Kidney glomerular epithelial cell (primary cell): ENCODE results near the gene BRAT1.
"Not testable (repeated sequence)": the region's sequence is repeated elsewhere in the genome, so short reads cannot be mapped to it uniquely, and the experiment has no call there.

Experiments used
- DNase-seq: peaks from one replicate; lab custom pipeline; 2025; lab: John Stamatoyannopoulos, UW

Gene BRAT1

DNA sequence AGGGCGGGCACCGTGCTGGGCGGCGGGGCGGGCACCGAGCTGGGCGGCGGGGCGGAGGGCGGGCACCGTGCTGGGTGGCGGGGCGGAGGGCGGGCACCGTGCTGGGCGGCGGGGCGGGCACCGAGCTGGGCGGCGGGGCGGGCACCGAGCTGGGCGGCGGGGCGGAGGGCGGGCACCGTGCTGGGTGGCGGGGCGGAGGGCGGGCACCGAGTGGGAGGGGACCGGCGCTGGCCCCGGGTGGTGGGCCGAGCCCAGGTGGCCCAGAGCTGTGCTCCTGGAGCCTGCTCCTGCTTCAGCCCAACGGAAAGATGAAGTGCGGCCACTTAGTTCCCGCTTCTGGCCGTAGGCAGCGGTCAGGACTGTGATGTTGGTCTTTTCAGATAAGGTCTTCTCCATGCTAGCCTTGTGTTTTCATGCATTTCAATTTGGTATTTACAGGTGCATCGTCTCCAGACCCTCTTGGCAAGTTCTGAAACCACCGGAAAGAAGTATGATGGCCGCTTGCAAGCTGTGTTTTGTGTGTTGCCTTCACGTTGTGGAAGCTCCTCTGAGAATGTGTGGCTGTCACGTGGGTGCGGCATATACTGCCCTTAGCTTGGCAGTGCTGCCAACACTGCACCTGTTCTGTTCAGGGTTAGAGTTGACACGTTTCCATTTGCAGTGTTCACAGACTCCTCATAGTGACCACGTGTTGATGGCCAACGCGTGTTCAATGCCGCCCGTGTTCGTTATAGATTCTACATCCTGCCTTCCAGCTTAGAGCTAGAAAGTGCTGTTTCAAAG is 28.7 kb upstream of the BRAT1 start:
- DNase-seq: no peak

- no peak for DNase-seq
These were observed 26.8 kb upstream of the BRAT1 start for GRCh38 chr7:2582006-2582735.

DNA sequence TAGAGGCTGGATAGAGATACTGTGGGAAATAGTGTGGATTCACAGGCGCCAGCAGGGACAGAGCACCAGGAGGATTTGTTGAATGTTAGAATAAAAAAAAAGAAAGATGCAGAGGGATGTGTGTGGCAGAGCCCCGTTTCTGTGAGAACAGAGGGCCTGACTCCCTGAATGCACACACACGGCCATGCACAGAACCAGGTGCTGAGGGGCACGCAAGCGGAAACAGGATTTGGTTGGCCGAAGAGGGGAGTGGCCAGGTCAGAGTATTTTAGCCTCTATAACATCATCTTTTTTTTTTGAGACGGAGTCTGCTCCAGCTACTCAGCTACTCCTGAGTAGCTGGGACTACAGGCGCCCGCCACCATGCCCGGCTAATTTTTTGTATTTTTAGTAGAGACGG is 25.3 kb upstream of the BRAT1 start:
- DNase-seq: no peak

- no peak for DNase-seq
These were observed 22.8 kb upstream of the BRAT1 start for GRCh38 chr7:2577914-2578680.

DNA sequence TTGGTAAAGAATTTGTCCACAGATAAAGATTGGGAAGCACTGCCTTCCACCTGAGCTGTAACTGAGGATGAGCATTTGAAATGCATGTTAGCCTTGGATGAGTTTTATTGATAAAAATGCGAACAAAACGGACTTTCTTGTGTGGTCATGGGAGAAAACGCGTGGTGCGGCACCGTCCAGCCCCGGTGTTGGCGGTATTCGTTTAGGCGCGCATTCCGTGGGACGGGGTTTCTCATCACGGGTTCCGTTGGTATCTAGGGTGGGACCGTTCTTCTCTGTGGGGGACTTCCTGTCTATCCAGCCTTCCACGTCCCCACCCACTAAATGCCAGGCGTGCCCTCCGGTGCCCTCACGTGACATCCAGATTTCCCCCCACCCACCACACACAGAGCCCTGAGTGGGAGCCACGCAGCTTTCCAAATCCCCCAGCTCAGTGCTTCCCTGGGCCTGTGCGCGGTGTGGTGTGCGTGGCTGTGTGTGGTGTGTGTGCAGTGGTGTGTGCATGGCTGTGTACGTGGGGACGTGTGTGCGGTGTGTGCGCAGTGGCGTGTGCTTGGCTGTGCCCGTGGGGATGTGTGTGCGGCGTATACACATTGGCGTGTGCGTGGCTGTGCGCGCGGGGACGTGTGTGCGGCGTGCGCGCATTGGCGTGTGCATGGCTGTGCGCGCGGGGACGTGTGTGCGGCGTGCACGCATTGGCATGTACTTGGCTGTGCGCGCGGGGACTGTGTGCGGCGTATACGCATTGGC is 21.6 kb upstream of the BRAT1 start:
- DNase-seq: no peak

- DNase-seq: no peak
These were observed 20.5 kb upstream of the BRAT1 start for GRCh38 chr7:2575733-2576340.

GRCh38 chr7:2575046-2575732 is 19.9 kb upstream of the BRAT1 start:
- DNase-seq: no peak

DNA sequence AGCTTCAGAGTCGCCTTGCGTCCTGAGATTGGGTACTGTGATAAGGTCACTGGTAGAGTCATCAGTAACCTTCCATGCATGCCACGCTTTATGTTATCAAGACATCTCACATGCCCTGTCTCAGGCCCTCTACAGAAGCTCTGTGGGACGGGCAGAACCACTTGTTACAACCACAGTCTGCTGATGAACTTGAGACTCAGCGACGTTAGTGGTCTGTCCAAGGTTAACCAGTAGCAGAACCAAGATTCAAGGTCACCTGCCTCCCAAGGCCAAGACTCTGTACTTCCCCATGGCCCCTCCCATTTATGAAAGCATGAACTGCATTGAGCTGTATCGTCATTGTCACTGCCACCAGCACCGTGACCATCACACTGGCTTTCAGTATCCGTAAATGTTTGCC is 18.4 kb upstream of the BRAT1 start:
- DNase-seq: no peak

DNA sequence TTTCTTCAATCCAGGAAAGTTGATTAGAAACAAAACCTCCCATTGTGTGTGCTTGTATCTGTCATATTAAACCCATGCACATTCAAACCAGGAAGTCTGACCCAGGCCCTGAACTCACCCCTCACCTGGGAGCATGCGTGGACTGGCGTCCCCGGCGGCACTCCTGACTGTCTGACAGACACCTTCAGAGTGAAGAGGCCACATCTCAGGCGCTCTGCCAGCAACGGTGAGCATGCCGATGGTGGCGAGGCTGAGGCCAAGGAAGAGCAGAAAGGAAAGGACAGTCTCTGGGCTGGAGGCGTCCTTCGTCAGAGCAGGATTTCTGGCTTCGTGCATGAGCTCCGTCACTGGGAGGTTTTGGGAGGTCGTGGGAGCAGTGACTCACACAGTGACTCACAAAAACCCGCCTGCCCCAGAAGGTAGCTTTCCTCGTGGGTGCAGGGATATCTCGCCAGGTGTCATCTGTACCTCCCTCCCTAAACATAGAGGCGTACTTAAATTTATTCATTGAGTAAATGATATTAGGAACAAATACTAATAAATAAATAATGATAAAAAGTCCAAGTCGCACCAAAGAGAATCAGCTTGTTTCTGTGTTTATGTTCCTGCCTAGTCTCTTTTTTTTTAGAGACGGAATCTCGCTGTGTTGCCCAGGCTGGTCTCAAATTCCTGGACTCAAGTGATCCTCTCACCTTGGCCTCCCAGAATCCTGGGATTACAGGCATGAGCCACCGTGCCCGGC is 16.9 kb upstream of the BRAT1 start:
- peak; percentile 33 for DNase-seq

DNA sequence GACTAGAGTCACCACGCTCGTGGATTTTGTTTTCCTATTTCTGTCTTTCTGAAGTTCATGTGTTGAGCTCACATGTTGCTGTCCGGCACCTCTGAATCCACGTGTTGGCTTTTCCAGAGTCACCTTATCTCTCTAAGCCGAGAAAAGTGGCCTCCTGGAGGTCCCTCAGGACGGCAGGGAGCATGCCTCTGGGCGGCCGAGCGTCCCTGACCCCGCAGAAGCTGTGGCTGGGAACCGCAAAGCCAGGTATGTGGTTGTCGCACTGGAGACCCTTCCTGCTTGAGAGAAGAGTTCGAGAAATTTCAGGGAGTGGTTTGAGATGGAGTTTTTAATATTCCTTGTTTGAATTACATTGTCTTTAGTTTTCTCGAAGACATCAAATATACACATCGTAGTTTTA is 16.1 kb upstream of the BRAT1 start:
- DNase-seq: no peak

- no peak for DNase-seq
These were observed 14.7 kb upstream of the BRAT1 start for GRCh38 chr7:2570021-2570420.

DNA sequence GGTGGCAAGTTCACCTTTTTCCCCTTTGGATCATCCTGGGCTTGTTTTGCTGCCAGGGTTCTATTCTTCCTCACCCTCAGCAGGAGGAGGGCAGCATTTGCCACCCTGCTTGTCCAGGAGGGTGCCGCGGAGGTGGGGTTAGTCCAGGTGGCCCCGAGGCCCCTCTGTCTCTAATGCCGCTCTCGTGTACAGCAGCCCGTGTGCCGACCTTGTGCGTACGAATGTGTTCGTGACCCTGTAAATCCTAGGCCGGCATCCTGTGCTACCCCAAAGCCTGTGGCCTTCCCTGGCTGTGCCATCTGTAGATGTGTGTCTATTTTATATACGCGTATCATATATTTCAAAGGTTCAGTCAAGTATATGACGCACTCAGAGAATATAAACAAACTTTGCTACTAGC is 14.1 kb upstream of the BRAT1 start:
- no peak for DNase-seq

DNA sequence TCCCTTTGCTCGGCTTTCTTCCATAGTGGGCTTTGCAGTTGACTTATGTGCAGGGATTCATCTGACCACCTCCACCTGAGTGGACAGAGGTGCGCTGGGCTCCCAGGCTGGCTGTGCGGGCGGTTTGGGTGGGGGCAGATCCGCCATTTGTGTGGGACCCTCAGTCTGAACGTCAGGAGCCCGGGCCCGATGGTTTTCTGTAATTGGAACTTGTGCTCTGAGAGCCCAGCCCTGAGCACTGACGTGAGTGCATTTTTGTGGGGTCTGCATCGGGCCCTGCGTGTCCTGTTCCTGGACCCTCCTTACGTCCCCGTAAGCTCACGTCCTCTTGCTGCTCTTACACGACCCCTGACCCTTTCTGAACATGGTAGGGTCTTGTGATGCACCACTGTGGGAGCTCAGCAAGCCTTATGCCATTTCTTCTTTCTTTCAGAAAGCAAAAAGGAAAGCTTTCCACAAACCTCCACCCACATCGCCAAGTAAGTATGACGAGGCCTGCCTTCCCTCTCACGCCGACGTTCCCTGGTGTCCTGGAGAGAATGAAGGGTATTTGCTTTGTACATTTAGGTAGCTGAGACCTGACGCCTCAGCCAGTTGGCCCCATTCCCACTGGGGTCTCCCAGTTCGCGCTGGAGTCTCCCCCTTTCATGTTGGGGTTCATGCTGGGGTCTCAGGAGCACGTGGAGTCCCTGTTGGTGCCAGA is 13.3 kb upstream of the BRAT1 start:
- DNase-seq: no peak

- no peak for DNase-seq
These were observed 12.5 kb upstream of the BRAT1 start for GRCh38 chr7:2567679-2568278.

GRCh38 chr7:2566890-2567678 is 11.8 kb upstream of the BRAT1 start:
- DNase-seq: no peak

GRCh38 chr7:2566348-2566889 is 11.1 kb upstream of the BRAT1 start:
- no peak for DNase-seq

DNA sequence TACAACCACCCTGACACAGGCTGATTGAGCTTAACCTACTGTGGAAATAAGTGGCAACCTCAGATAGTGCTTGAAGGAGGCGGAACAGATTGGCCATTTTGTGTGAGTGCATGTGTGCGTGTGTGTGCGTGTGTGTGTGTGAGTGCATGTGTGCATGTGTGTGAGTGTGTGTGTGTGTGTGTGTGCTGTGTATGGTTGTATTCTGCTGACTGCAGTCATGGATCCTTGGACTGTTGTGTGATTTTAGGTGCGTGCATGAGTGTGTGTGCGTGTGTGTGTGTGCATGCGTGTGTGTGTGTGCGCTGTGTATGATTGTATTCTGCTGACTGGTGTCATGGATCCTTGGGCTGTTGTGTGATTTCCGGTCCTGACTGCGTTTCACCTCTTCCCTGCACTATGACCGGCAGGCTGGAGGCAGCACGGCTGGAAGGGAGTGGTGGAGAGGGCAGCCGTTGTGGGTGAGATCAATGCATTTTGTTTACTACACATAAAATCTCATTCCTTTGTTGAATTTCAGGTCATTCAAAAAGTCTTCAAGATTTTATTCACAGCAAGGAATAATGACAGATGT is 9.7 kb upstream of the BRAT1 start:
- no peak for DNase-seq

GRCh38 chr7:2563955-2564354 is 8.6 kb upstream of the BRAT1 start:
- DNase-seq: not testable (repeated sequence)
